PC-9 (cell line): ENCODE data around the gene PPP3R2. TPM values are rescaled to one million over a fixed set of nuclear protein-coding genes. Genes with fewer than 3 reads are reported as not detected.

Experiments used
- BruUV-seq: library from RNA; stranded (reverse); fragments of 400-500 nt; replicated peaks from 2 replicates; lab custom pipeline; 2021; lab: Mats Ljungman, UMichigan
- CTCF ChIA-PET: fragments of 300-600 bp; sonication (Branson Sonifier 250); formaldehyde crosslinking; loops from one replicate; lab custom pipeline; 2022; ENCODE audit warnings: antibody characterized with exemption; lab: Charles Lee
- POLR2A ChIA-PET: fragments of 300-600 bp; sonication (Branson Sonifier 250); formaldehyde crosslinking; loops from one replicate; lab custom pipeline; 2022; ENCODE audit warnings: antibody characterized with exemption; ENCODE audit not compliant: unreplicated experiment; lab: Charles Lee
- DNase-seq, 2 experiments: peaks; one replicate each; pipeline versions ENCODE4 v3.0.0 to v3.0.0-alpha.2; 2015 to 2022; ENCODE audit warnings: mixed read lengths in 1 of 2
- H2AFZ ChIP-seq: fragments of 200-600 bp; sonication (generic); 2 replicates; pipeline ENCODE4 v1.8.1; 2017; ENCODE audit warnings: antibody characterized with exemption
- H3F3A ChIP-seq: fragments of 200-600 bp; sonication (generic); 2 replicates; pipeline ENCODE4 v1.8.1; 2017; ENCODE audit warnings: antibody characterized with exemption, mild to moderate bottlenecking, low read depth; ENCODE audit not compliant: insufficient read depth
- H3K27ac ChIP-seq: fragments of 200-600 bp; sonication (generic); 2 replicates; pipeline ENCODE4 v1.6.1; 2016; ENCODE audit warnings: mixed run types
- H3K27me3 ChIP-seq: fragments of 200-600 bp; sonication (generic); 2 replicates; pipeline ENCODE4 v1.6.1; 2016; ENCODE audit warnings: low read depth, mixed run types; ENCODE audit not compliant: insufficient read depth
- H3K36me3 ChIP-seq: fragments of 200-600 bp; sonication (generic); 2 replicates; pipeline ENCODE4 v1.6.1; 2016; ENCODE audit warnings: low read depth, mixed run types
- H3K4me1 ChIP-seq: fragments of 200-600 bp; sonication (generic); replicated peaks from 2 replicates; pipeline ENCODE4 v1.6.1; 2016; ENCODE audit warnings: mixed run types; ENCODE audit not compliant: insufficient read depth
- H3K4me2 ChIP-seq: fragments of 200-600 bp; sonication (generic); 2 replicates; pipeline ENCODE4 v1.6.1; 2017; ENCODE audit warnings: mixed run types
- H3K4me3 ChIP-seq: fragments of 200-600 bp; sonication (generic); 2 replicates; pipeline ENCODE4 v1.6.1; 2016; ENCODE audit warnings: mixed run types
- H3K79me2 ChIP-seq: fragments of 200-600 bp; sonication (generic); 2 replicates; pipeline ENCODE4 v1.6.1; 2017; ENCODE audit warnings: low read depth, mixed run types
- H3K9me2 ChIP-seq: fragments of 200-600 bp; sonication (generic); 2 replicates; pipeline ENCODE4 v1.8.1; 2017; ENCODE audit warnings: mild to moderate bottlenecking; ENCODE audit not compliant: insufficient read depth
- H3K9me3 ChIP-seq: fragments of 200-600 bp; sonication (generic); 2 replicates; pipeline ENCODE4 v1.8.1; 2016; ENCODE audit warnings: low read depth; ENCODE audit not compliant: insufficient read depth
- H4K20me1 ChIP-seq: fragments of 200-600 bp; sonication (generic); 2 replicates; pipeline ENCODE4 v1.8.1; 2017; ENCODE audit not compliant: insufficient read depth
- CTCF ChIP-seq: fragments of 200-600 bp; sonication (generic); conservative IDR thresholded peaks from 2 replicates; pipeline ENCODE4 v1.6.1; 2017; ENCODE audit warnings: mixed run types, antibody characterized with exemption, mild to moderate bottlenecking, moderate library complexity
- EZH2 ChIP-seq: fragments of 200-600 bp; sonication (generic); IDR thresholded peaks from 2 replicates; pipeline ENCODE4 v1.8.0; 2017; ENCODE audit warnings: antibody characterized with exemption, low read depth
- intact Hi-C: fragments of 100-400 bp; cut with micrococcal nuclease; formaldehyde crosslinking; loops from one replicate; pipeline ENCODE4 v1.10.0; 2022; ENCODE audit not compliant: unreplicated experiment
- total RNA-seq: library from RNA; stranded (reverse); gene quantifications from 2 replicates; pipeline ENCODE4 v1.2.3, GENCODE V29; 2021

Gene PPP3R2
- total RNA-seq, 1 experiment from 2014 or later: not detected

GRCh38 chr9:101587332-101588043 is 7.3 kb downstream of the PPP3R2 start:
- Histone ChIP-seq H3K4me3 (no peak overlapping the region), H3K9me2 (no peaks in the 10 kb centered on the region), H3K27me3 (no peaks in the 10 kb centered on the region), H3K79me2 (no peaks in the 10 kb centered on the region), H3K9me3 (no peaks in the 10 kb centered on the region), H4K20me1 (no peaks in the 10 kb centered on the region), H3K36me3 (no peaks in the 10 kb centered on the region), H3K4me1 (no peaks in the 10 kb centered on the region), H2AFZ (no peak overlapping the region), H3K4me2 (no peak overlapping the region), H3F3A (no peaks in the 10 kb centered on the region), H3K27ac (no peak overlapping the region)
- TF ChIP-seq CTCF (no peak), EZH2 (no peak)
- no peak for DNase-seq
- ChIA-PET POLR2A (no interaction called here), CTCF (interaction anchor here (0.6 kb wide), 1 partner anchor 1051 kb away, joined by 3 read pairs; no protein-coding TSS in a partner anchor)
- BruUV-seq: no TSS peak
- intact Hi-C loops: no loop called here

- Histone ChIP-seq H3K4me2 (no peak overlapping the region), H3K79me2 (no peaks in the 10 kb centered on the region), H3K27ac (no peak overlapping the region), H2AFZ (no peak overlapping the region), H3F3A (no peaks in the 10 kb centered on the region), H4K20me1 (no peaks in the 10 kb centered on the region), H3K4me1 (no peaks in the 10 kb centered on the region), H3K27me3 (no peaks in the 10 kb centered on the region), H3K36me3 (no peaks in the 10 kb centered on the region), H3K4me3 (no peak overlapping the region), H3K9me2 (no peaks in the 10 kb centered on the region), H3K9me3 (no peaks in the 10 kb centered on the region)
- DNase-seq: no peak
- ChIA-PET CTCF (no interaction called here), POLR2A (no interaction called here)
- BruUV-seq: no TSS peak
- no peak for TF ChIP-seq EZH2
- no peak for TF ChIP-seq CTCF
- intact Hi-C loops: no loop called here
These were observed 8.1 kb downstream of the PPP3R2 start for GRCh38 chr9:101586651-101587050.

- Histone ChIP-seq H3F3A (no peaks in the 10 kb centered on the region), H3K79me2 (no peaks in the 10 kb centered on the region), H3K36me3 (no peaks in the 10 kb centered on the region), H3K9me3 (no peaks in the 10 kb centered on the region), H2AFZ (no peak overlapping the region), H3K4me2 (no peak overlapping the region), H3K4me3 (no peak overlapping the region), H3K9me2 (no peaks in the 10 kb centered on the region), H3K27me3 (no peaks in the 10 kb centered on the region), H3K27ac (no peak overlapping the region), H4K20me1 (no peaks in the 10 kb centered on the region), H3K4me1 (no peaks in the 10 kb centered on the region)
- ChIA-PET CTCF (no interaction called here), POLR2A (no interaction called here)
- intact Hi-C loops: no loop called here
- no peak for TF ChIP-seq EZH2
- no peak for TF ChIP-seq CTCF
- no peak for DNase-seq
- BruUV-seq: no TSS peak
These were observed 9.0 kb downstream of the PPP3R2 start for GRCh38 chr9:101585740-101586139.
